Right hindlimb (tissue), 1 donor: ENCODE data around the gene DPYD.

Experiments used
- DNase-seq: peaks from one replicate; pipeline ENCODE4 v3.0.0-alpha.2; 2018

The DPYD gene

GRCh38 chr1:97680470-97680869 is 240.4 kb downstream of the DPYD start:
- no peak for DNase-seq

- no peak for DNase-seq
These were observed 243.1 kb downstream of the DPYD start for GRCh38 chr1:97677702-97678101.

GRCh38 chr1:97674517-97674916 is 246.3 kb downstream of the DPYD start:
- no peak for DNase-seq

DNA sequence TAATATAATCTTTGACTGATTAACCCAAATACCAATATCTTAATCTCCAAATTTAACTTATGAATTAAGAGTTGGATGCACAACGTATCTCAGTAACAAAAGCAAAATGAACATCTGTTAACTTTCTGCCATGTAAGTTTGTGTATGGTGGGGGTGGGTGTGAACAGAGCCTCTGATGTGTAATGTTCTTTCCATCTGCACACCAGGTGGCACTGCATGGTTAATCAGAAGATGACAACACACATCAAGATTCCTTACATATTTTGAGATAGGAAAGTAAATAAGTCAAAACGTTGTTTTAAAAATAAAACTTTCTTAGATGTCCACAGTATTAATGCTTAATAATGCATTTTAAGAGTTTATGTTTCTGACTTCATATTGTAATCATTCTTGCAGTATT is 251.9 kb downstream of the DPYD start:
- no peak for DNase-seq

- DNase-seq, result no peak
These were observed 260.3 kb downstream of the DPYD start for GRCh38 chr1:97660431-97661105.

DNA sequence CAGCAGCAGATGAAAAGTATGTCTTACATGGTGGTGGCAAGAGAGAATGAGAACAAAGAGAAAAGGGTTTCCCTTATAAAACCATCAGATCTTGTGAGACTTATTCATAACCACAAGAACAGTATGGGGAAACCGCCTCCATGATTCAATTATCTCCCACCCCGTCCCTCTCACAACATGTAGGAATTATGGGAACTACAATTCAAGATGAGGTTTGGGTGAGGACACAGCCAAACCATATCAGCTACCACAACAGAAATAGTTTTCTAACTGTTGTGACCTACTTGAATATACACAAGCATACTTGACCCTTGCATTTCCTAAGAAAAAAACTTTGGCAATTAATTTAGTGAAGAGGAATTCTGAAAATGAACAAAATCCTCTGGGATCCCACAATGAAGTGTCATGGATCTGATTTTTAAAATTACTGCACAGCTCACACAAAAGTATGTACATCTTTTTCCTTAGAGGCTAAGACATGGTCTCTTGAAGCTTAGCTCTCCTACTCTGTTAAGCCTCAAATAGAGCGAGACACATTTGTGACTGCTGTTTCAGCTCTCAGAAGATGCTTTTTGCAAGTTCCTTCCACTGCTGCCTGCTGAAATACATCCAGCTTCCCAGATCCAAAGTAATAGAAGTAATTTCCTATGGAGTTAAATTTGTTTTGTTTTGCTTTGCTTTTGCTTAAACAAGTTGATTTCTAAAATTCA is 265.8 kb downstream of the DPYD start:
- no peak for DNase-seq

GRCh38 chr1:97651250-97651649 is 269.6 kb downstream of the DPYD start:
- DNase-seq, result no peak

- DNase-seq, result no peak
These were observed 271.2 kb downstream of the DPYD start for GRCh38 chr1:97649591-97649990.

DNA sequence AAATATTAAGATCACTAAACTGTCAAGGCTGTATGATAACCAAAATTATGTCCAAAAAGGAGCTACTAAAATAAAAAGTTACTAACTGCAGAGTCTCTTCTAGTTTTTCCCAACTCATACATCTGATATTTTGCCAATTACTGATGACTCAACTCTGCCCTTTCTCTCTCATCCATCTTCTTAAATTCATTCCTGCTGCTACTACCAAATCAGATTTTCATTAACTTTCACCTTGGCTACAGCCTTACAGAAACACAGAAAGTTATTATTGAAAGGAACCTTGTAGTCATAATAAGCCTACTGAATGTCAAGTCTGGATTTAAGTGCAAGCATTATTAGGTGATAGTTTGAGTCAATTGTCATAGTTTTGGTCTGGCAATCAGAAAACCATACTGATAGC is 273.1 kb downstream of the DPYD start:
- DNase-seq, result no peak

DNA sequence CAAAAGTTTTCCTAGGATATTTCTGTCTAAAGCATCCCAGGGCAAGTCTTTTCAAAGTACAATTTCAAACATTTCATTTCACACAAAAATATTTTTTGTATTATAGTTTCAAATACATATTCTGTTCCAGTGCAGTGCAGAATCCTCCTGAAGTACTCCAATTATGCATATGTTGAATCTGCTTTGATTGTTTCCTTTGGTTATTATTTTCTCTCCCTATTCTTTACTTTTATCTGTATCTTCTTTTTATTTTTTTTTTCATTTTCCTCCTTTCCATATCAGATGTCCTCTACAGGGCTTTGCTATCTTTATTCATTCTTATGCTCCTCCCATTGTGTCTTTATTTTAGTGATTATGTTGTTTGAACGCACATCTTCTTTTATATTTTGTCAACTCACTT is 274.8 kb downstream of the DPYD start:
- DNase-seq, result no peak

DNA sequence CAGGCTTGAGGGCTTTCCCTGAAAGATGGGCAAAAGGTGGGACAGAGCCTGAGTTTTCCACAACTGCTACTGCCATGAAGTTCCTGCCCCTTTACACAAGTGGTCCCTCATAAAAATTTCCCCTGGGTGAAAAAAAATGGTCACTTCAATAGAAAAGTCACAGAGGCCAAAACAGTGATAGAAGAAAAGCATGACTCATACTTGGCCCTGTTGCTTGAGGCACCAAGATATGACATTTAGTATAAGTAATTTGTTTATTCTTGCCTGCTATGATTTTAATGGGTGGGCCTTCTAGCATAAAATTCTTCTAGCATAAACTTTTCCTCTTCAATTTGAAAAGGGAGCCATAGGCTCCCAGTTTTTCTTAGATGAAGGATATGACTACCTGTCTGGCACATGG is 280.2 kb downstream of the DPYD start:
- no peak for DNase-seq

- no peak for DNase-seq
These were observed 283.9 kb downstream of the DPYD start for GRCh38 chr1:97636941-97637340.

GRCh38 chr1:97634758-97635157 is 286.1 kb downstream of the DPYD start:
- DNase-seq, result no peak

DNA sequence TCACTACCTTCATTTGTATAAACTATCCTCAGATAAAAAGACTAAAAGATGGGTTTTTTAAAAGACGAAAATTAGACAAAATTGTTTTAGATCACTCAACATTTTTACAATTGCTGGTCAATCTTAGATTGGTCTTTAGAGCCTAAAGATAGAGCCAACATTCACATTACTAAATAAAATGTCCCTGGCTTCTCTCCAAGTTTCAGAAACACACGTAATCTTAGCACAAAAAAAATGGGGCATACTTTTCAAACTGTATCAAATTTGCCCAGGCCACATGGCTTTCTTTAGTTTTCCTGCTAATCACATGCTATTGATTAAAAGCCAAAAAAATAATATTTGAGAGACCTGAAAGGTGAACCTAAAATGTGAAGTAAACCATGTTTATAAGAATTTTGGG is 288.1 kb downstream of the DPYD start:
- DNase-seq, result no peak

DNA sequence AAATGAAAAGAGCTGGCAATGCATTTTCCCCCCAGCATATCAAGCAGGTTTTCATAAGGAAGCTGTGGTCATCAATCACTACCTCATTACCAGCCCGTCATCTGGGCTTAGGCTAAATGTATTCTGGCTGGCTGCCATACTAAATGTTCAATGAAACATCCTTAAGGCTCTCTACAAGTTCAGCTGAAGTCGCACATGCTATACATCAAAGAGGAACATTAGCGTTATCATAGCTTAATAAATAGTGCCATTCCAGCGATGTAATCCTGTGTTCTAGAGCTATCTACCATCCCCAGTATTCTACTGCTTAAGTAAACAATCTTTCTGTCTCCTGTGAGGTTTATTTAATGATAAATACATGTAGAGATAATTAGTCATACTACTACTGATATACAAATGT is 288.8 kb downstream of the DPYD start:
- DNase-seq, result no peak

DNA sequence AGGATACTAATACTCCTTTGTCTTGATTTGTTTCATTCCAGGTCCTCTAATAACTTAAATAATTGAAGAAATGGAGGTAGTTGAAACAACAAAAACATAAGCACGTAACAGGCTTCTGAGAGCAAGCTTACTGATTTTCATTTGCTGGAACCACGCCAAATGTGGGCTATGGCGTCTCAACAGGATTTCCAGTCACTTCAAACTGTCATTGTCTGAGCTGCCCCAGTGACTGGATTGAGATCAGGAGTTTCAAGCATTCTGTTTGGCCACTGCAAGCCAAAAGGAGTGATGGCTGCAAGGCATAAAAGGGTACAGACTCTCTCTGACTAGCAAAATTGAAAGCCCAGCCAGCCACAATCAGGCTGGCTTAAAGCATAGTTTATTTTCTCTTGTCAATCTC is 289.9 kb downstream of the DPYD start:
- no peak for DNase-seq

GRCh38 chr1:97630281-97630680 is 290.6 kb downstream of the DPYD start:
- DNase-seq, result no peak

GRCh38 chr1:97623220-97623619 is 297.6 kb downstream of the DPYD start:
- no peak for DNase-seq

DNA sequence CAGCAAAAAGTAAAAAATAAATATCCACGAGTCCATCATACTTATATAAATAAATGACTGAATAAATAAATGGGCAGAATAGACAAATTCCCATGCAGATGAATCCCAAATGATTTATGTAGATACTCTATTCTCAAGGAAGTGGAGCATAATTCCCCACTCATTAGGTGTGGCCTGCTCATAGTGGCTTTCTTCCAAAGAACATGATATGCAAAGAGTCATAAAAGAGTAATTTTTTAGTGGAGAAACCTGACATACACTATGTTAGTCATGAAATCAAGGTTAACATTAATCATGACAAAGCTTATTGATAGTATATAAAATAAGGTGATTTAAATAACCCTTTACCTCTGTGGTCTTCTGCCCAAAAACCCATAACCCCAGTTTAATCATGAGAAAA is 298.9 kb downstream of the DPYD start:
- no peak for DNase-seq

- DNase-seq, result no peak
These were observed 301.1 kb downstream of the DPYD start for GRCh38 chr1:97619706-97620105.

DNA sequence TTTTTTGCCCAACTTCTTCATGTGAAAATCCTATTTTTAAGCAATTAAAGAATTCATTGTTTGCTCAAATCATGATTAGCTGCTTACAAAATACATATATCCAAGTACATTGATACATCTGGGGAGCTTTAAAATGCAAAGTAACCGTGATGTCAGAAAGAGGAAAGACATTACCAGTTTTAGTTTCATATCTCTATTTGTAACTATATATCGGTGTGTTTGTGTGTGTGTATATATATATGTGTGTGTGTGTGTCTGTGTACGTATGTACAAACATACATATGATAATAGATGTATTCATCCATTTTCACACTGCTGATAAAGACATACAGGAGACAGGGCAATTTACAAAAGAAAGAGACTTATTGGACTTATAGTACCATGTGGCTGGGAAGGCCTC is 310.1 kb downstream of the DPYD start:
- no peak for DNase-seq

GRCh38 chr1:97610102-97610501 is 310.7 kb downstream of the DPYD start:
- no peak for DNase-seq

DNA sequence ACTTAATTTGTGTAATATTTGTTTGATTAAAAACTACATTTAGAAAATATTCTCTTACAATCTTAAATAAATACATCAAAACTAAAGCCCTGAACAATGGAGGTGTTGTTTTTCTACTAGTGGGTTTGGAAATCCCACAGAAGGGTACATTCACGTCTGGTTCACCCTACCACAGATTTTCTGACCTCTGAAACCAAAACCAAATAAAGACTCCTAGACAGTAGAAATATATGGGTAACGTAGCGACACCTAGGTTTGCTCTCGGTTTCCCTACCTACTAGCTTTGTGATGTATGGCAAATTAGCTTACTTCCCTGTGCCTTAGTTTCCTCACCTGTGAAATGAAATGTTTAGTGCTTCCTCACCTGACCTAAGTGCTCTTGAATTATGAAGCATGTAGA is 312.6 kb downstream of the DPYD start:
- no peak for DNase-seq

- no peak for DNase-seq
These were observed 317.1 kb downstream of the DPYD start for GRCh38 chr1:97603776-97604175.

DNA sequence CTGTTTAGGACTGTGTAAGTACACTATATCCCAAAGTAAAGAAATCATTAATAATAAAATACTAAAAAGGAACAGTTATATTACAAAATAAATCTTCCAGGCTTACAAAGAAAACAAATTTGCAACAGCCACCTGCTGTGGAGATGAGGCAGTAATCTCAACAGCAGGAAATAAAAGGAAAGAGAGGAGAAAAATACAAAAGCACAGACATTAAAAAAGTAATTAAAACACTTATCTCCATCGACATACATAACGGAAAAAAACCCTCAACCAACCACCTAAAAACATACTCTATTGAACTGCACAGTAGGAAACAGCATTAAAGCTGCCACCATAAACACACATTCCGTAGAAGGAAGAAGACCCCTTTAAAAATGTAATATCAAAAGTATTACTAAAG is 317.6 kb downstream of the DPYD start:
- no peak for DNase-seq
